HEK293 (cell line): Measurements from ENCODE around the gene TNN.

Experiments used
- KLF1 ChIP-seq: fragments of 450-650 bp; formaldehyde crosslinking; IDR thresholded peaks from 2 replicates; pipeline ENCODE4 v1.5.1; 2016; ENCODE audit warnings: missing biosample characterization, missing genetic modification characterization
- SETDB1 ChIP-seq: IDR thresholded peaks from one replicate; pipeline ENCODE4 v1.6.1; 2017; ENCODE audit warnings: mild to moderate bottlenecking, low read length, moderate library complexity, mixed read lengths; ENCODE audit not compliant: insufficient read length
- TRIM28 ChIP-seq: IDR thresholded peaks from 2 replicates; pipeline ENCODE4 v1.6.1; 2011; ENCODE audit warnings: low read length, control low read depth, borderline replicate concordance
- ZFP37 ChIP-seq: fragments of 450-650 bp; formaldehyde crosslinking; IDR thresholded peaks from 2 replicates; pipeline ENCODE4 v1.5.1; 2016; ENCODE audit warnings: missing biosample characterization, missing genetic modification characterization
- ZSCAN23 ChIP-seq: fragments of 450-650 bp; formaldehyde crosslinking; IDR thresholded peaks from 2 replicates; pipeline ENCODE4 v1.5.1; 2016; ENCODE audit warnings: missing biosample characterization, missing genetic modification characterization
- TF ChIP-seq, protein P1 (sequence below): fragments of 450-650 bp; formaldehyde crosslinking; IDR thresholded peaks from 2 replicates; pipeline ENCODE4 v1.5.1; 2016; ENCODE audit warnings: missing biosample characterization, missing genetic modification characterization
- TF ChIP-seq, protein P2 (sequence below): fragments of 450-650 bp; formaldehyde crosslinking; IDR thresholded peaks from 2 replicates; pipeline ENCODE4 v1.5.1; 2016; ENCODE audit warnings: missing biosample characterization, missing genetic modification characterization
- TF ChIP-seq, protein P3 (sequence below): sonication (generic); formaldehyde crosslinking; IDR thresholded peaks from 2 replicates; pipeline ENCODE4 v1.8.1; 2022; ENCODE audit warnings: mild to moderate bottlenecking, moderate library complexity, missing genetic modification reagents
- TF ChIP-seq, protein P4 (sequence below): fragments of 450-650 bp; formaldehyde crosslinking; IDR thresholded peaks from 2 replicates; pipeline ENCODE4 v1.5.1; 2016; ENCODE audit warnings: missing biosample characterization, missing genetic modification characterization

DNA sequence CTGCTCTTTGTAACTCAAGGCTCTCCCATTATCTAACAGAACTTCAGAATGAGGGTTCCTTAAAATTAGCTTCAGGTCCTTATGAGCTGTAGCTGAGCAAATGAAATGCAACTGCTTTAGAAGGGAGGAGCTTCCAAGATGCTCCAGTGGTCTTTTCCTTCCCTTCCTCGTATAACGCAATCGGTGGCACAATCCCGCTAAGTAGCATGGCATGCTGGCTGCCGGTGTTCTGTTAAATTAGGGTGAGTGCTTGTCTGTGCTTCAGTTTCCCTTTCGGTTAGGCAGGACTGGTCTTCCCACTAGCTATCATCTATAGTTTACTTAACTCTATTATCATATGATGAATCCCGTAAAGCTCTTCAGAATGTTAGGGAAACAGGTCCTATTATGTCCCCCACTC is 124.0 kb downstream of the TNN start:
- no peak for TF ChIP-seq ZFP37 (tag by site-specific recombination)
- TF ChIP-seq, protein P1, sequence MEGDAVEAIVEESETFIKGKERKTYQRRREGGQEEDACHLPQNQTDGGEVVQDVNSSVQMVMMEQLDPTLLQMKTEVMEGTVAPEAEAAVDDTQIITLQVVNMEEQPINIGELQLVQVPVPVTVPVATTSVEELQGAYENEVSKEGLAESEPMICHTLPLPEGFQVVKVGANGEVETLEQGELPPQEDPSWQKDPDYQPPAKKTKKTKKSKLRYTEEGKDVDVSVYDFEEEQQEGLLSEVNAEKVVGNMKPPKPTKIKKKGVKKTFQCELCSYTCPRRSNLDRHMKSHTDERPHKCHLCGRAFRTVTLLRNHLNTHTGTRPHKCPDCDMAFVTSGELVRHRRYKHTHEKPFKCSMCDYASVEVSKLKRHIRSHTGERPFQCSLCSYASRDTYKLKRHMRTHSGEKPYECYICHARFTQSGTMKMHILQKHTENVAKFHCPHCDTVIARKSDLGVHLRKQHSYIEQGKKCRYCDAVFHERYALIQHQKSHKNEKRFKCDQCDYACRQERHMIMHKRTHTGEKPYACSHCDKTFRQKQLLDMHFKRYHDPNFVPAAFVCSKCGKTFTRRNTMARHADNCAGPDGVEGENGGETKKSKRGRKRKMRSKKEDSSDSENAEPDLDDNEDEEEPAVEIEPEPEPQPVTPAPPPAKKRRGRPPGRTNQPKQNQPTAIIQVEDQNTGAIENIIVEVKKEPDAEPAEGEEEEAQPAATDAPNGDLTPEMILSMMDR (tag by site-specific recombination): no peak
- TF ChIP-seq, protein P2, sequence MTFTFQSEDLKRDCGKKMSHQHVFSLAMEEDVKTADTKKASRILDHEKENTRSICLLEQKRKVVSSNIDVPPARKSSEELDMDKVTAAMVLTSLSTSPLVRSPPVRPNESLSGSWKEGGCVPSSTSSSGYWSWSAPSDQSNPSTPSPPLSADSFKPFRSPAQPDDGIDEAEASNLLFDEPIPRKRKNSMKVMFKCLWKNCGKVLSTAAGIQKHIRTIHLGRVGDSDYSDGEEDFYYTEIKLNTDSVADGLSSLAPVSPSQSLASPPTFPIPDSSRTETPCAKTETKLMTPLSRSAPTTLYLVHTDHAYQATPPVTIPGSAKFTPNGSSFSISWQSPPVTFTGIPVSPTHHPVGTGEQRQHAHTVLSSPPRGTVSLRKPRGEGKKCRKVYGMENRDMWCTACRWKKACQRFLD (tag by site-specific recombination): no peak
- TF ChIP-seq ZSCAN23 (tag by site-specific recombination): no peak
- TF ChIP-seq TRIM28: no peak
- no peak for TF ChIP-seq SETDB1
- TF ChIP-seq, protein P3, sequence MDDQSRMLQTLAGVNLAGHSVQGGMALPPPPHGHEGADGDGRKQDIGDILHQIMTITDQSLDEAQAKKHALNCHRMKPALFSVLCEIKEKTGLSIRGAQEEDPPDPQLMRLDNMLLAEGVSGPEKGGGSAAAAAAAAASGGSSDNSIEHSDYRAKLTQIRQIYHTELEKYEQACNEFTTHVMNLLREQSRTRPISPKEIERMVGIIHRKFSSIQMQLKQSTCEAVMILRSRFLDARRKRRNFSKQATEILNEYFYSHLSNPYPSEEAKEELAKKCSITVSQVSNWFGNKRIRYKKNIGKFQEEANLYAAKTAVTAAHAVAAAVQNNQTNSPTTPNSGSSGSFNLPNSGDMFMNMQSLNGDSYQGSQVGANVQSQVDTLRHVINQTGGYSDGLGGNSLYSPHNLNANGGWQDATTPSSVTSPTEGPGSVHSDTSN (CRISPR knock-in tag): no peak
- TF ChIP-seq, protein P4, sequence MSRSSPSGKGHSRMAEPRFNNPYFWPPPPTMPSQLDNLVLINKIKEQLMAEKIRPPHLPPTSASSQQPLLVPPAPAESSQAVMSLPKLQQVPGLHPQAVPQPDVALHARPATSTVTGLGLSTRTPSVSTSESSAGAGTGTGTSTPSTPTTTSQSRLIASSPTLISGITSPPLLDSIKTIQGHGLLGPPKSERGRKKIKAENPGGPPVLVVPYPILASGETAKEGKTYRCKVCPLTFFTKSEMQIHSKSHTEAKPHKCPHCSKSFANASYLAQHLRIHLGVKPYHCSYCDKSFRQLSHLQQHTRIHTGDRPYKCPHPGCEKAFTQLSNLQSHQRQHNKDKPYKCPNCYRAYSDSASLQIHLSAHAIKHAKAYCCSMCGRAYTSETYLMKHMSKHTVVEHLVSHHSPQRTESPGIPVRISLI (tag by site-specific recombination): no peak
- no peak for TF ChIP-seq KLF1 (tag by site-specific recombination)
